NCI-H526 (cell line): ENCODE results near the gene ERGIC2.
"Not testable (repeated sequence)": the region's sequence is repeated elsewhere in the genome, so short reads cannot be mapped to it uniquely, and the experiment has no call there.

ENCODE experiments used
- DNase-seq, 2 experiments: peaks; one replicate each; lab custom pipeline; 2025; lab: John Stamatoyannopoulos, UW

The ERGIC2 gene

GRCh38 chr12:29299633-29300032, 81.3 kb downstream of the ERGIC2 start:
- no peak for DNase-seq

- DNase-seq = no peak
These were observed 89.7 kb downstream of the ERGIC2 start for GRCh38 chr12:29291226-29291625.

- not testable (repeated sequence) for DNase-seq
These were observed 90.5 kb downstream of the ERGIC2 start for GRCh38 chr12:29290475-29290874.

GRCh38 chr12:29288031-29288430, 92.9 kb downstream of the ERGIC2 start:
- DNase-seq = no peak

- no peak for DNase-seq
These were observed 93.3 kb downstream of the ERGIC2 start for GRCh38 chr12:29287622-29288021.
